Mammary epithelial cell (primary cell): ENCODE results near the gene FMO3.

Experiments used
- EZH2 ChIP-seq: IDR thresholded peaks from 2 replicates; pipeline ENCODE4 v1.6.1; 2012; ENCODE audit warnings: low read length, inconsistent platforms, borderline replicate concordance
- TF ChIP-seq, protein P1 (sequence below), 2 donors: IDR thresholded peaks in 1 of 2; conservative IDR thresholded peaks in 1 of 2; 2 replicates each; pipeline ENCODE4 v1.5.1; 2011 to 2012; ENCODE audit warnings: inconsistent platforms in 2 of 2, low read length in 2 of 2, mild to moderate bottlenecking in 2 of 2, control low read depth in 1 of 2, low read depth in 1 of 2; ENCODE audit not compliant: insufficient read depth in 1 of 2; ENCODE audit errors: extremely low read depth in 1 of 2

- TF ChIP-seq, protein P1, sequence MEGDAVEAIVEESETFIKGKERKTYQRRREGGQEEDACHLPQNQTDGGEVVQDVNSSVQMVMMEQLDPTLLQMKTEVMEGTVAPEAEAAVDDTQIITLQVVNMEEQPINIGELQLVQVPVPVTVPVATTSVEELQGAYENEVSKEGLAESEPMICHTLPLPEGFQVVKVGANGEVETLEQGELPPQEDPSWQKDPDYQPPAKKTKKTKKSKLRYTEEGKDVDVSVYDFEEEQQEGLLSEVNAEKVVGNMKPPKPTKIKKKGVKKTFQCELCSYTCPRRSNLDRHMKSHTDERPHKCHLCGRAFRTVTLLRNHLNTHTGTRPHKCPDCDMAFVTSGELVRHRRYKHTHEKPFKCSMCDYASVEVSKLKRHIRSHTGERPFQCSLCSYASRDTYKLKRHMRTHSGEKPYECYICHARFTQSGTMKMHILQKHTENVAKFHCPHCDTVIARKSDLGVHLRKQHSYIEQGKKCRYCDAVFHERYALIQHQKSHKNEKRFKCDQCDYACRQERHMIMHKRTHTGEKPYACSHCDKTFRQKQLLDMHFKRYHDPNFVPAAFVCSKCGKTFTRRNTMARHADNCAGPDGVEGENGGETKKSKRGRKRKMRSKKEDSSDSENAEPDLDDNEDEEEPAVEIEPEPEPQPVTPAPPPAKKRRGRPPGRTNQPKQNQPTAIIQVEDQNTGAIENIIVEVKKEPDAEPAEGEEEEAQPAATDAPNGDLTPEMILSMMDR (conservative IDR thresholded peaks at IDR 0.05 in 1 of 2, IDR thresholded peaks at IDR 0.05 in 1 of 2; ENCODE audit: extremely low read depth in 1 of 2, insufficient read depth in 1 of 2, low read depth in 1 of 2, low read length in 2 of 2): no peak
- TF ChIP-seq EZH2: no peak
Measured at GRCh38 chr1:171055966-171056643, 34.6 kb upstream of the FMO3 start.
